Hypothalamus (tissue), 51 donors: ENCODE data around the gene DIPK1B.
A peak's percentile ranks its signal among the peaks of the same experiment; 100 is the strongest.
"Not testable (repeated sequence)": the region's sequence is repeated elsewhere in the genome, so short reads cannot be mapped to it uniquely, and the experiment has no call there.

Source experiments
- DNase-seq, 51 donors: peaks; one replicate each; lab custom pipeline; 2025; lab: John Stamatoyannopoulos, UW

The DIPK1B gene

GRCh38 chr9:136762221-136762691, 49.9 kb downstream of the DIPK1B start:
- DNase-seq, result no peak

GRCh38 chr9:136762915-136763648, 50.7 kb downstream of the DIPK1B start:
- no peak for DNase-seq

DNA sequence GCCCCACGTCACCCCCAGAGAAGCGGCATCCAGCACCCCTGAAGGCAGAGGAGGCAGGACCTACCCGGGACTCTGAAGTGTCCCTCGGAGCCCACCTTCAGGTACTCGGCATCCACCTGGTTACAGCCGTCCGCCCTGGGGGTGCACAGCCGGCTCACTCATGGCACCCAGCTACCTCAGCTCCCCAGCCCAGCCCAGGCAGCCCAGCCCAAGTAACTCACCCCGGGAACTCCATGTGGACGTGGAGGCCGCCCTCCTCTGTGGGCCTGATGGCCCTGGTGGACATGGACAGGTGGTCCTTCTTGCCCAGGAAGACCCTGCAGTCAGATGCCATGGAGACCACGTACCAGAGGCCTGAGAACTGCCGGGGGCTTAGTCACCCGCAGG, 51.3 kb downstream of the DIPK1B start:
- no peak for DNase-seq

DNA sequence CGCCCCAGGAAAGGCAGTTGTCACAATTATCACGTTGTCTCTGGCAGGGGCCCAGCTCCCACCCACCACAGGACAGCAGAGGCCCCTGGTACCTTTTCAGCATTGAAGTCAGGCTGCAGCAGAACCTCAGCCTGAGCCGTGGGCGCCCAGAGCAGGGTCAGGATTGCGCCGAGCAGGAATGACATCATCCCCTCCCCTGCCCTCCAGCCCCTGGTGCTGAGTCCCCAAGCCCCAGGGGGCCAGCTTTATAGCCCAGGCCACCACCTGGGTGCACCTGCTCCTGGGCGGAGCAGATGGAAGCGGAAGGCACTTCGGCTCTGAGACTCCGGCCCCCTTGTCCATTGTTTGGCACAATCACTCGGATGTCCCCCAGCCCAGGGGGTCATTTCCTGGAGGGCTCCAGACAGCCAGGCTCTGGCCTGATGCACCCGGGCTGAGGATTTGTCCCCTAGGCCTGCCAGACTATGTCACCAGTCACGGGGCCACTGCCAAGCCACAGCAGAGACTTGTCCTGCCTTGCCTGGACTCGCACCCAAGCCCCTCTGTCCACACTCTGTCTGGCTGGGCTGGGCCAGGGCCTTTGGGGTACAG, 52.0 kb downstream of the DIPK1B start, which contains the start of gene LCN15:
Gene LCN15 (minus strand): TSS at position 218 of the 591 bp plus-strand sequence. CDS start 30 bp downstream, at position 188.
- no peak for DNase-seq

GRCh38 chr9:136765041-136765440, 52.7 kb downstream of the DIPK1B start:
- DNase-seq, result no peak

DNA sequence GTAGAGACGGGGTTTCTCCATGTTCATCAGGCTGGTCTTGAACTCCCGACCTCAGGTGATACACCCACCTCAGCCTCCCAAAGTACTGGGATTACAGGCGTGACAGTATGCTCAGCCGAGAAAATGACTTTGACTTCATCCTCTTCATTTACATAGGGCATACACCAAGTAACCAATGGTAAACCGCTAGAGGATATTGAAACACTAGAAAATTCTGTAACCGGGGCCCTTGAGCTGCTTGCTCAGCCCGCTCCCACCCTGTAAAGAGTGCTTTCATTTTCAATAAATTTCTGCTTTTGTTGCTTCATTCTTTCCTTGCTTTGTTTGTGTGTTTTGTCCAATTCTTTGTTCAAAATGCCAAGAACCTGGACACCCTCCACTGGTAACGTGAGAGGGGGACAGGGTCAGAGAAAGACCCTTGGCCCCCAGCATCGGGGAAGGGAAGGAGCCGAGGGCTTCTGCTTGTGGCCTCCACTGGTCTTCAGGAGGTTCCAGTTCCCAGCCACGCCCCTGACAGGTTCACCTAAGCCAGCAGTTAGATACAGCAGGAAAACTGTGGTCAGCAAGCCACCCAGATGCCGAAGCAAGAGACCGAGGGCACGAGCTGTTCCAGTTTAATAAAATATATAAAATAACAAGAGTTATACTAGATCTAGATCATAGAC, 53.5 kb downstream of the DIPK1B start:
- not testable (repeated sequence) for DNase-seq

- peak in 25 of 51 donors; percentile 11 to 83 (median 45) for DNase-seq
Measured at GRCh38 chr9:136766410-136767120, 54.2 kb downstream of the DIPK1B start.

DNA sequence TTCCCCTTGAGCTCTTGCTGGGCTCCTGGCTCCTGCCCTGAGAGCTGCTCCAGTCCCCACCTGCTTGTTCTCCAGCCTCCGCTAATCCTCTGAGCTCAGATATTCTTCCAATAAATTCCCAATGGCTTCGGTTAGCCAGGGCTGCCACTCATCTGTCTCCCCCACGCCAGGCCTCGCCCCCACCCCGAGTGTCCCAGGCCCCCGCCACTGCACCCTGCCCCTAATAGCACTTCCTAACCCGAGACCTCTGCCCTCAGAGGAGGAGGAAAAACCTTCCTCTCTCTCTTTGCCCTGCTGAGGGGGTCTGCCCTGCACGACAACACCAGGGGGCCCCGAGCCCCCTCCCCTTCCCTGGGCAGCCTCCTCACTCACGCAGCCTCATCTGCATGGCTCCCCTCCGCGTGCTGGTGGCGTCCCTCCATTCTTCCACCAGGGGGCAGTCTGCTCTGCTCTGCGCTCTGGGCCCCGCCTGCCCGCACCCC, 57.4 kb downstream of the DIPK1B start:
- peak in 10 of 51 donors; percentile 6 to 56 (median 20) for DNase-seq

DNA sequence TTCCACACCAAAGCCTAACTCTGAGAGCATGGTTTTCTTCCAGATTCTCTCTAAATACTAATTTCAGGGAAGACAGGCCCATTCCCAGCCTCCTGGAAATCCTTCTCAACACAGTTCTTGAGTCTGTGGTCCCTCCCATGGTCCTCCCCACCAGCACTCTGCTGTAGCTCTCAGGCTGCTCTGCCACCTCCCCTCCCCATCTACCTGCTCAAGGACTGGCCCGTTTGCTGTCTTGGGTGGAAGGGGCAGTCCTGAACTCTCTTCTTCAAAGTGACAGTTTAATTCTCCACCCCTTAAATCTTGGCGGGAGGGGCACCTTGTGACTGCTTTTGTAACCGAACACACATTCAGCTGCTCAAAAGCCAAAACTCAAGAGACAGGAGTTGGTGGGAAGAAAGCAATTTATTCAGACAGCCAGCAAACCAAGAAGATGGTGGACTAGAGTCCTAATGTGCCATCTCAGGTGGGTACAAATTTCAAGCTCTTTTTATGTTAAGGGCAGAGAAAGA, 59.6 kb downstream of the DIPK1B start:
- no peak for DNase-seq

- DNase-seq, result peak in 3 of 51 donors; percentile 2 to 39 (median 9)
Measured at GRCh38 chr9:136773386-136774044, 61.1 kb downstream of the DIPK1B start.
